ENCODE data around the gene PPP1R16B.
A peak's percentile ranks its signal among the peaks of the same experiment; 100 is the strongest.

The PPP1R16B gene

DNA sequence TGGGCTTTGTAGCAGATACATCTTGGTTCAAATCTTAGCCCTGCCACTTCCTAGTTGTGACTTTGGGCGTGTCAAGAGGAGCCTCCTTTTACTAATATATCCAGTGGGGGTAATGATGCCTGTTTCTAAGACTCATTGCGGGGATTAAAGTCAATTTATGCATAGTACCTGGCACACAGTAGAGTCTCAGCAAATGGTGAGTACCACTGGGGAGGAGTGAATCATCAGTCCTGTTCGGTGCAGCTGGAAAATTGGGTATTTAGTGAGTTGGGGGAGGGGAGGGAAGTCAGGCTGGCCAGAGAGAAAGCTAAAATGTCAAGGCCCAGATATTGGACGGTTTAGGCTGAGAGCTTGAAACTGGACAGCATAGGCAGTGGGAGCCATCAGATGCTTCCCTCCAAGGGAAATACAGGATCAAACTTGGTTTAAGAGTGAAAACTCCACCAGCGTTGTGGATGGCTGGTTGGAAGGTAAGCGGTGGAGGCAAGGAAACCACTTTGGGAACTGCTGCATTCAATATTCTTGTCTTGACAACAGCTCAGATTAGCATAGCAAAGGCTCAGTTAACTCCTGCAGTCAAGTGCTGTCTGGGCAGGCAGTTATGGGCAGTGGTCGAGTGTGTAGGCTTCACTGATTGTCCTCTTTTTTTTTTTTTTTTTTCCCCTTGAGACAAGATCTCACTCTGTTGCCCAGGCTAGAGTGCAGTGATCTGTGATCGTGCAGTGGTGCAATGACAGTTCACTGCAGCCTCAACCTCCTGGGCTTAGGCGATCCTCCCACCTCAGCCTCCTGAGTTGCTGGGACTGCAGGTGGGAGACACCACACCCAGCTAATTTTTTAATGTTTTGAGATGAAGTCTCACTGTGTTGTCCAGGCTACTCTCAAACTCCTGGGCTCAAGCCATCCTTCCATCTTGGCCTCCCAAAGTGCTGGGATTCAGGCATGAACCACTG lies 12.9 kb downstream of the PPP1R16B start:
- FAIRE-seq (peak; percentile 55), DNase-seq (ENCODE audit: extremely low spot score, insufficient read length, low read depth) (no peak)

GRCh38 chr20:38825571-38825900 lies 20.0 kb downstream of the PPP1R16B start:
- FAIRE-seq = no peak
- DNase-seq (ENCODE audit: extremely low spot score, insufficient read length, low read depth) = no peak

- FAIRE-seq = no peak
- no peak for DNase-seq (ENCODE audit: extremely low spot score, insufficient read length, low read depth)
These were observed 20.6 kb downstream of the PPP1R16B start for GRCh38 chr20:38825901-38826625.

DNA sequence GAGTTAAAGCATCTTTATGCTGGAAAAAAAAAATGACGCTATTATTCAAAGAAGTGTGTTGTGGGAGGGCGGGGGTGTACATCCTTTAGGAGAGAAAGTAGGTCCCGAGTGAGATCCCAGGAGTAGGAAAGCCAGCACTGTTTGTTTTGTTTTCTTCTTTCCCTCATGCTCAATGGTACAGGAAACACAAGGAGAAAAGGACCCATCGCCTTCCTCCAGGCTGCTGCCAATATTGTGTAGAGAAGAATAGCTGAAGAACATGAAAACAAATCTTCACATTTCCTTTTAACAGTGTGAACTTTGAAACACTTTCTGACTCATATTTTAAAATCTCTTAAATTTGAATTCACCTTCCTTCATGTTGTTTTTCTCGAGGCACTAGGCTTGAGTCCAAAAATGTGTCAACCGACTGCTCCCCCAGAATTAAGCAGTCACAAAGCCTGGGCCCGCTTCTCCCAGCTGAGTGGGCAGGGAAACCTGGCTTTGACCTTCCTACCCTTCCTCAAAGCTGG lies 22.3 kb downstream of the PPP1R16B start:
- no peak for FAIRE-seq
- no peak for DNase-seq (ENCODE audit: extremely low spot score, insufficient read length, low read depth)

- DNase-seq (ENCODE audit: extremely low spot score, insufficient read length, low read depth) = no peak
- FAIRE-seq = no peak
These were observed 23.2 kb downstream of the PPP1R16B start for GRCh38 chr20:38828514-38829295.

DNA sequence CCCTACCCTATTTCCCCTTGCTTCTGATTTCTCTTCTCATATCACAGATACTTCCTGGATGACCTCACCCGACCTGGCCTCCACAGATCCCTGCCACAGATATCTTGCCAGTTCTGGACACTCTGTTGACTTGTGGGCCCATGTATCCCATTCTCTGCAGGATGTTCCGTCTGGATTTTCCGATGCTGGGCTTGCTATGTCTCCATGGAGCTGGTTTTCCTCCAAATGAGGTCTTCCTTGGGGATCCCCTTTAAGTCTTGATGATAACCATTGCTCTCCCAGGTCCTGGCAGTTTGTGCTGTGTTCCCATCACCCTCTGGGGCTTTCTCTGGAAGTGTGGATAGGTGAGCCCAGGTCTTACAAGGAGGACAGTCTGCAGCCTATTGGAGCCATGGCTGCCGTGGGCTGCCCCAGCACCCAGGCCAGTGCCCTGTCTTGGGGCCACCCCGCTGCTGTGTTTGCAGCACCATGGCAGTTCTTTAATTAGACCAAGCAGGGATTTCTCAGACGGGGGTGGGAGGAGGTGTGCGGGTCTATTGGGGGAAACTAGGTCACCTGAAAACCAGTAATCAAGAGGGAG lies 23.9 kb downstream of the PPP1R16B start:
- FAIRE-seq (no peak), DNase-seq (ENCODE audit: extremely low spot score, insufficient read length, low read depth) (no peak)

- FAIRE-seq (no peak), DNase-seq (ENCODE audit: extremely low spot score, insufficient read length, low read depth) (no peak)
These were observed 24.9 kb downstream of the PPP1R16B start for GRCh38 chr20:38830356-38830755.

- FAIRE-seq (no peak), DNase-seq (ENCODE audit: extremely low spot score, insufficient read length, low read depth) (no peak)
These were observed 25.7 kb downstream of the PPP1R16B start for GRCh38 chr20:38831049-38831691.

- FAIRE-seq (no peak), DNase-seq (ENCODE audit: extremely low spot score, insufficient read length, low read depth) (no peak)
These were observed 26.6 kb downstream of the PPP1R16B start for GRCh38 chr20:38831995-38832620.

DNA sequence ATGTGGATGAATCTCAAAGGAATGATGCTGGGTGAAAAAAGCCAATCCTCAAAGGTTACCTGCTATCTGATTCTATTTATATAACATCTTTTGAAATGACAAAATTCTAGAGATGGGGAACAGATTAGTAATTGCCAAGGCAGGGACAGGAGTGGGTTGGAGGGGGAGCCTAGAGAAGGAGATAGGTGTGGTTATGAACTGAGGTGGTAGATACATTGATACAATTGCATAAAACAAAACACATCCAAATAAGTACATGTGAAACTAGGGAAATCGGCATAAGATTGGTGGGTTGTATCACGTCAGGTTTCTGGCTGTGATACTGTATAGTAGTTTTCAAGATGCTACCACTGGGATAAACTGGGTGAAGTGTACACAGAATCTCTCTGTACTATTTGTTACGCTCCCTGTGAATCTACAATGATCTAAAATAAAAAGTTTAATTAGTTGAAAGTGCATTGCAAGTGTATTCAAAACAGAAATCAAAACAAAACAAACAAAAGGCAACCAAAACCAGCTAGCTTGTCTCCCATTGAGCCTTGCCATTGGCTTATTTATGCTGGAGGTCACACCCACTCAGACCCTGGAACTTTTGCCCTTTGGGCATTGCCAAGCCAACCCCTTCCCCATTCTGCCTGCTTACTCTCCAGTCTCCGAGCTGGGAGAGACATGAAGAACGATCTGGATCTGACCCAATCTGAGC lies 27.8 kb downstream of the PPP1R16B start:
- FAIRE-seq (peak; percentile 63), DNase-seq (ENCODE audit: extremely low spot score, insufficient read length, low read depth) (no peak)

DNA sequence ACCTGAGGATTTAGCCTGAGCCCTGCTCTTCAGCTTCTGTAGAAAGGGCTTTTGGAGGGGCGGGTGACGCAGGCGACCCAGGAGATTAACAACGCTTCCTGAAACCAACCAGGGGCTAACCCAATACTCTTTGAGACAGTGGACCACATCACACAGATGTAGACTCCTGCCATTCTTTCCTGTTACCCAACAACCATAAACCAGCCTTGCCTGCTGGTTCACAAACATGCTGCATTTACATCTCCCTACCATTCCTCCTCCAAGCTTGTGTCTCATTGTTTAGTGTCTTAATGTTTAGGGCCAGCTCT lies 28.3 kb downstream of the PPP1R16B start:
- DNase-seq (ENCODE audit: extremely low spot score, insufficient read length, low read depth) (no peak), FAIRE-seq (no peak)

DNA sequence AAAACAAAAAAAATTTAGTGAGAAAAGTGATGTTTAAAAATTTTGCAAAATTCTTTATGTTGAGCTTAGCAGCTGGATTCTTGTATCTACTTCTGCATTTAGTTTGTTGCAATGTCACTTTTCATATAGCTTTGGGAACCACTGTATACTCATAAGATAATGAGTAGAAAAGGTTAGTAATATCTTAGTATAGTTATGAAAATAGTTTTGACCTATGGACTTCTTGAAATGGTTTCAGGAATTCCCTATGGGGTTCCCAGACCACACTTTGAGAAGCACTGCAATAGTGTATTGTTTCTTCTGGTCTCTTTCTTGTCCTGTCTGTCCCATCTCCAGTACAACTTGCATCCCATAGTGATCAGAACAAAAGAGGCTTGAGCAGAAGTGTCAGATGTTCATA lies 29.4 kb downstream of the PPP1R16B start:
- FAIRE-seq (peak; percentile 55), DNase-seq (ENCODE audit: extremely low spot score, insufficient read length, low read depth) (no peak)

DNA sequence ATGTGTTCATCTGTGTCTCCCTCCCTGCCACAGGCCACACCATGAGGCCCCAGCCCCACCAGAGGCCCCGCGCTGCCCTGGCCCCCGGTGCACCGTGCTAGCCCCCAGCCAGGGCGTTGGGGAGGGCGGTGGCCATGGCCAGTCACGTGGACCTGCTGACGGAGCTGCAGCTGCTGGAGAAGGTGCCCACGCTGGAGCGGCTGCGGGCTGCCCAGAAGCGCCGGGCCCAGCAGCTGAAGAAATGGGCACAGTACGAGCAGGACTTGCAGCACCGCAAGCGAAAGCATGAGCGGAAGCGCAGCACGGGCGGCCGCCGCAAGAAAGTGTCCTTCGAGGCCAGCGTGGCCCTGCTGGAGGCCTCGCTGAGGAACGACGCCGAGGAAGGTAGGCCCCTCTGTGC lies 30.3 kb downstream of the PPP1R16B start:
- FAIRE-seq = no peak
- DNase-seq (ENCODE audit: extremely low spot score, insufficient read length, low read depth) = no peak

- FAIRE-seq (peak; percentile 78), DNase-seq (ENCODE audit: extremely low spot score, insufficient read length, low read depth) (no peak)
These were observed 31.5 kb downstream of the PPP1R16B start for GRCh38 chr20:38836991-38837390.

GRCh38 chr20:38838326-38838725 lies 32.8 kb downstream of the PPP1R16B start:
- FAIRE-seq (no peak), DNase-seq (ENCODE audit: extremely low spot score, insufficient read length, low read depth) (no peak)

GRCh38 chr20:38839563-38839962 lies 34.1 kb downstream of the PPP1R16B start:
- FAIRE-seq (no peak), DNase-seq (ENCODE audit: extremely low spot score, insufficient read length, low read depth) (no peak)

GRCh38 chr20:38840053-38840893 lies 34.8 kb downstream of the PPP1R16B start:
- DNase-seq (ENCODE audit: extremely low spot score, insufficient read length, low read depth) = no peak
- FAIRE-seq = no peak

Measured in GM18507 (cell line).